ENCODE results near the gene TNFRSF14. TPM values are rescaled to one million over a fixed set of nuclear protein-coding genes. Genes with fewer than 3 reads are reported as not detected.

TNFRSF14 gene
- total RNA-seq, 2 donors from 2014 or later, result 25.9 to 58.3 TPM

DNA sequence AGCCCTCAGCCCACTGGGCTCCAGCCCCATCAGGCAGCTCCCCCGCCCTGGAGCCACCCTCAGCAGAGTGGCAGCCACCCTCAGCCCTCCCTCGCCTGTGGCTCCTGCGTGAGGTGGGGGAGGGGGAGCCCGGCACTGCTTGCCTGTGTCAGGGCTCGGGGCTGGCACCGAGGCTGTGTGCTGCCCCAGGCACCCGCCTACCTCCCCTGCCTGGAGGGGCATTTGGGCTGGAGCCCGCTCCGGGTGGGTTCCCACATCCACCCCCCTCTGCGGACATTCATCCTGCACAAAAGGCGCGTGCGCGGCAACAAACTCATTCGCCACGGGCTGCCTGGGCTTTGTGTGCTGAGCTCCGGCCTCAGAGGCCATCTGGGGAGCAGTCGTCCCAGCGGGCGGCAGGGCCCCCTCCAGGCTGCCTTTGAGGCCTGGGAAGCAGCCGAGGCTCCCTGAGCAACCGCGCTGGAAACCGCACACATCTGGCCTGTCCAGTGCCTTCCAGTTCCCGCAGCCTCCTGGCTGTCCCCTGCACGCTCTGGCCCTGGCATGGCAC, 12.6 kb upstream of the TNFRSF14 start:
- H3K4me1 ChIP-seq, result peaks cover 37% of the 10 kb centered on the region
- TF ChIP-seq, protein P1, sequence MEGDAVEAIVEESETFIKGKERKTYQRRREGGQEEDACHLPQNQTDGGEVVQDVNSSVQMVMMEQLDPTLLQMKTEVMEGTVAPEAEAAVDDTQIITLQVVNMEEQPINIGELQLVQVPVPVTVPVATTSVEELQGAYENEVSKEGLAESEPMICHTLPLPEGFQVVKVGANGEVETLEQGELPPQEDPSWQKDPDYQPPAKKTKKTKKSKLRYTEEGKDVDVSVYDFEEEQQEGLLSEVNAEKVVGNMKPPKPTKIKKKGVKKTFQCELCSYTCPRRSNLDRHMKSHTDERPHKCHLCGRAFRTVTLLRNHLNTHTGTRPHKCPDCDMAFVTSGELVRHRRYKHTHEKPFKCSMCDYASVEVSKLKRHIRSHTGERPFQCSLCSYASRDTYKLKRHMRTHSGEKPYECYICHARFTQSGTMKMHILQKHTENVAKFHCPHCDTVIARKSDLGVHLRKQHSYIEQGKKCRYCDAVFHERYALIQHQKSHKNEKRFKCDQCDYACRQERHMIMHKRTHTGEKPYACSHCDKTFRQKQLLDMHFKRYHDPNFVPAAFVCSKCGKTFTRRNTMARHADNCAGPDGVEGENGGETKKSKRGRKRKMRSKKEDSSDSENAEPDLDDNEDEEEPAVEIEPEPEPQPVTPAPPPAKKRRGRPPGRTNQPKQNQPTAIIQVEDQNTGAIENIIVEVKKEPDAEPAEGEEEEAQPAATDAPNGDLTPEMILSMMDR (IDR thresholded peaks at IDR 0.05), result no peak
- no peak for TF ChIP-seq POLR2A (IDR thresholded peaks at IDR 0.05)
- H3K27ac ChIP-seq, result no peak overlapping the region
- peaks cover 0 to 4% of the 10 kb centered on the region in 2 donors for H3K27me3 ChIP-seq
- ATAC-seq (no peak), DNase-seq (no peak)
- 58% methylated on average over 16 of the region's 26 CpGs; no CpG with 5 or more reads in 1 of the 2 donors for WGBS, 2 donors
- H3K36me3 ChIP-seq (replicated peaks in 1 of 2; ENCODE audit: insufficient read depth in 1 of 2, low read depth in 2 of 2), result no peaks in the 10 kb centered on the region
- intact Hi-C loops (cut with DNase I), result no loop called here
- no peak overlapping the region for H3K4me3 ChIP-seq
- H3K9me3 ChIP-seq, result no peaks in the 10 kb centered on the region

DNA sequence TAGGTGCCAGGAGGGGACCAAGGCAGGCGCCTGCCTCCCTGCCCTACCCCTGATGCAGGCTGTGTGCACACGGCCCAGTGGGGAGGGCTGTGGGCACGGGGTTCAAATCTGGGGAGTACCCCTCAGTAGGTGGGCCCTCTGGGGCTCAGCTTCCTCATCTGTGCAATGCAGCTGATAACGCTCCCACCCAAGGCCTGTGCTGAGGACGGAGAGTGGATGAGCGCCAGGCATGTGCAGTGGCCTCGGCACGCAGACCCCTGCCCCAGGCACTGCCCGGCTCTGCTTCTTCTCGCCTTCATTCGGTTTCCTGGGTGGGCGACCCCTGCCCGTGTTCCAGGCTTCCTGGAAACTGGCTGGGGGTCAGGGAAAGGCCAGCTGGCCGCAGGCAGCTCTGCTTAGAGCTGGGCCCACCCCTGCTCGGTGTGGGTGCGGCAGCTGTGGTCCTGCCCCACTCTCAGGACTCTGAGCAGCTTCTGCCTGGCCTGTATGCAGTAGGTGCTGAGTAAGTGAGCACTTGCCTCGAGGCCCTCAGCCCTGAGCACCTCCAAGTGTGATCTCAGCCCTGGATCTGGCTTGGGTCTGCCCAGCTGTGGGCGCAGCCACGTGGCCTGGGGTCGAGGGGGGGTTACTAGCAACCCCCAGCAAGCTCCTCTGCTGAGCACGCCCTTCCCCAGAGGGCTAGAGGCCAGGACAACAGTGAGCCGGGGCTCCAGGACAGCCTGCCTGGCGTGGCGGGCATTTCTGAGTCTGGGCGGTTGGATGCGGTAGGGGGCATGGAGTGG, 11.9 kb upstream of the TNFRSF14 start:
- Histone ChIP-seq H3K4me1 (peaks cover 44% of the 10 kb centered on the region), H3K9me3 (no peaks in the 10 kb centered on the region), H3K4me3 (no peak overlapping the region), H3K27ac (peak overlapping the region in 3 of 4 donors; percentile 77 to 96 (median 92)), H3K27me3 (peaks cover 0 to 4% of the 10 kb centered on the region in 2 donors), H3K36me3 (replicated peaks in 1 of 2; ENCODE audit: insufficient read depth in 1 of 2, low read depth in 2 of 2) (no peaks in the 10 kb centered on the region)
- WGBS, 2 donors, result 71% methylated on average over 24 of the region's 26 CpGs; no CpG with 5 or more reads in 1 of the 2 donors
- DNase-seq (no peak), ATAC-seq (no peak)
- intact Hi-C loops (cut with DNase I), result no loop called here
- TF ChIP-seq POLR2A (IDR thresholded peaks at IDR 0.05), result no peak
- TF ChIP-seq, protein P1 (IDR thresholded peaks at IDR 0.05), result no peak

DNA sequence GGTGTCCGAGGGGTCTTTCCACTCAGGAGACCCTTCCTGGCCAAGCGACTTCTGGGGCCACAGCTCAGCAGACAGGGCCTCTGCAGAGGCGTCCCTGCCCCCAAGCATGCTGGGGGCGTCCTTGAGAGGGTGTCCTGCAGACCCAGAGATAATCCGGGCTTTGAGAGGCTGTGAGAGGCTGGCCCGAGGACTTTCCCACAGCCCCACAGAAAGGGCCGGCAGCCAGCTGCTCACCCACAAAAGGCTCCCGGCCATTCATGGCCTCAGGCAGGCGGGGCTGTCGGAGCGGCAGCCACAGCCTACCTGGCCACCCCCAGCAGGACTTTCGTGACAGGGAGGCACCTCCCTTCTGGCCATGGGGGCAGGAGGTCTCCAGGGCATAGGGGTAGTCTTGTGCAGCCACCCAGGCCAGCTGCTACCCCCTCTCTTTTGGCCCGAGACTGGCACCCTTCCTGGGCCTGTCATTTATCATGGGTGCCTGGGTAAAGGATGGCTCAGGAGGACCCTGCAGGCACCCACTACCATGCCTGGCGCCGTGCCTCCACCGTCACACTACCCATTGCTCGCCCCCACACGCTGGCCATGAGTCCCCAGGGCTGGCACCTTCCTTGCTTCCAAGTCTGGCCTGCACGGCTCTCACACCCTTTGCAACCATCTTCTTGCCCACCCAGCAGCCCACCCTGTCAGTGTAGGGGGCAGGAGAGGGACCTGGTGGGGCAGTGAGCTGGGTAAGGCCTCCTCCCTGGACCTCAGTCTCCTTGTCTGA, 11.1 kb upstream of the TNFRSF14 start:
- 58 to 77% methylated on average over 7 to 18 of the region's 19 CpGs for WGBS, 2 donors
- H3K9me3 ChIP-seq, result no peaks in the 10 kb centered on the region
- ATAC-seq (no peak), DNase-seq (no peak)
- TF ChIP-seq, protein P1 (IDR thresholded peaks at IDR 0.05), result no peak
- TF ChIP-seq POLR2A (IDR thresholded peaks at IDR 0.05), result no peak
- H3K4me3 ChIP-seq, result no peak overlapping the region
- H3K27me3 ChIP-seq, result peaks cover 0 to 4% of the 10 kb centered on the region in 2 donors
- peak overlapping the region; percentile 77 to 96 (median 84) for H3K27ac ChIP-seq
- intact Hi-C loops (cut with DNase I), result no loop called here
- peaks cover 49% of the 10 kb centered on the region for H3K4me1 ChIP-seq
- no peaks in the 10 kb centered on the region for H3K36me3 ChIP-seq (replicated peaks in 1 of 2; ENCODE audit: insufficient read depth in 1 of 2, low read depth in 2 of 2)

- TF ChIP-seq POLR2A (IDR thresholded peaks at IDR 0.05), result peak in 1 of 3 donors; percentile 50
- TF ChIP-seq, protein P1 (IDR thresholded peaks at IDR 0.05), result no peak
- Histone ChIP-seq H3K4me1 (peaks cover 49% of the 10 kb centered on the region), H3K9me3 (no peaks in the 10 kb centered on the region), H3K4me3 (peak overlapping the region; percentile 16 to 48), H3K27ac (peak overlapping the region; percentile 77 to 96 (median 94)), H3K36me3 (replicated peaks in 1 of 2; ENCODE audit: insufficient read depth in 1 of 2, low read depth in 2 of 2) (no peaks in the 10 kb centered on the region), H3K27me3 (peaks cover 0 to 3% of the 10 kb centered on the region in 2 donors)
- ATAC-seq (peak; percentile 62), DNase-seq (peak; percentile 91 to 96 (median 96))
- WGBS, 2 donors, result 4 to 12% methylated on average over 7 to 37 of the region's 43 CpGs
- intact Hi-C loops (cut with DNase I), result no loop called here
Measured at GRCh38 chr1:2545754-2546514, 10.2 kb upstream of the TNFRSF14 start.

Measured in body of pancreas (tissue), 4 donors.